HCT116 (cell line): ENCODE measurements around the gene RTKN2.

Experiments used
- CEBPB ChIP-seq: IDR thresholded peaks from 2 replicates; pipeline ENCODE4 v1.6.1; 2012; ENCODE audit warnings: low read depth
- CTCF ChIP-seq, 3 experiments: fragments of 200-600 bp in 1 of 3; sonication (generic) in 1 of 3; IDR thresholded peaks in 2 of 3; conservative IDR thresholded peaks in 1 of 3; 2 replicates each; pipeline ENCODE4 v1.5.1; 2012 to 2017; ENCODE audit warnings: low read depth in 2 of 3, low read length in 2 of 3, antibody characterized with exemption in 1 of 3, borderline replicate concordance in 1 of 3, control low read depth in 1 of 3, mild to moderate bottlenecking in 1 of 3, mixed read lengths in 1 of 3, mixed run types in 1 of 3, moderate library complexity in 1 of 3; ENCODE audit not compliant: insufficient read depth in 1 of 3
- EGR1 ChIP-seq: IDR thresholded peaks from 2 replicates; pipeline ENCODE4 v1.6.1; 2012; ENCODE audit warnings: low read depth
- EZH2 ChIP-seq: fragments of 200-600 bp; sonication (generic); IDR thresholded peaks from 2 replicates; pipeline ENCODE4 v1.6.1; 2017; ENCODE audit warnings: antibody characterized with exemption, mixed run types
- EZH2phosphoT487 ChIP-seq: fragments of 200-600 bp; IDR thresholded peaks from 2 replicates; pipeline ENCODE4 v1.6.1; 2018; ENCODE audit warnings: antibody characterized with exemption, borderline replicate concordance
- JUND ChIP-seq: IDR thresholded peaks from 2 replicates; pipeline ENCODE4 v1.6.1; 2012
- MAX ChIP-seq: IDR thresholded peaks from 2 replicates; pipeline ENCODE4 v1.6.1; 2012
- POLR2A ChIP-seq: IDR thresholded peaks from 2 replicates; pipeline ENCODE4 v1.7.0; 2011; ENCODE audit warnings: borderline replicate concordance; ENCODE audit not compliant: insufficient read depth, insufficient read length; ENCODE audit errors: extremely low read depth
- POLR2AphosphoS5 ChIP-seq: IDR thresholded peaks from 2 replicates; pipeline ENCODE4 v1.6.1; 2011; ENCODE audit warnings: mild to moderate bottlenecking, low read depth, low read length, moderate library complexity
- RAD21 ChIP-seq: IDR thresholded peaks from 2 replicates; pipeline ENCODE4 v1.6.1; 2012; ENCODE audit warnings: low read depth, mild to moderate bottlenecking
- SIN3A ChIP-seq: IDR thresholded peaks from 2 replicates; pipeline ENCODE4 v1.6.1; 2012; ENCODE audit warnings: low read depth
- SP1 ChIP-seq: IDR thresholded peaks from 2 replicates; pipeline ENCODE4 v1.6.1; 2012; ENCODE audit warnings: low read depth
- ZFX ChIP-seq: fragments of 450-650 bp; IDR thresholded peaks from 2 replicates; pipeline ENCODE4 v1.6.1; 2017

GRCh38 chr10:62147425-62147824, 121.2 kb downstream of the RTKN2 start:
- no peak for TF ChIP-seq POLR2A
- no peak for TF ChIP-seq CTCF (IDR thresholded peaks at IDR 0.05 in 2 of 3, conservative IDR thresholded peaks at IDR 0.05 in 1 of 3; ENCODE audit: borderline replicate concordance in 1 of 3, insufficient read depth in 1 of 3, low read depth in 2 of 3, low read length in 2 of 3)
- no peak for TF ChIP-seq SP1
- no peak for TF ChIP-seq RAD21
- TF ChIP-seq ZFX: no peak
- TF ChIP-seq EZH2phosphoT487: no peak
- no peak for TF ChIP-seq POLR2AphosphoS5
- no peak for TF ChIP-seq SIN3A
- TF ChIP-seq CEBPB: no peak
- TF ChIP-seq MAX: no peak
- no peak for TF ChIP-seq EGR1
- no peak for TF ChIP-seq EZH2
- TF ChIP-seq JUND: no peak
